ENCODE data around the gene PSMB10.

DNA sequence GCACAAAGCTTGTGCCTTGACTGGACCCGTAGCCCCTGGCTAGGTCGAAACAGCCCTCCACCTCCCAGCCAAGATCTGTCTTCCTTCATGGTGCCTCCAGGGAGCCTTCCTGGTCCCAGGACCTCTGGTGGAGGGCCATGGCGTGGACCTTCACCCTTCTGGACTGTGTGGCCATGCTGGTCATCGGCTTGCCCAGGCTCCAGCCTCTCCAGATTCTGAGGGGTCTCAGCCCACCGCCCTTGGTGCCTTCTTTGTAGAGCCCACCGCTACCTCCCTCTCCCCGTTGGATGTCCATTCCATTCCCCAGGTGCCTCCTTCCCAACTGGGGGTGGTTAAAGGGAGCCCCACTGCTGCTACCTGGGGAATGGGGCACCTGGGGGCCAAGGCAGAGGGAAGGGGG is 8.5 kb downstream of the PSMB10 start:
- no peak for TF ChIP-seq POLR2AphosphoS5 (IDR thresholded peaks at IDR 0.05; ENCODE audit: low read depth, low read length)
- TF ChIP-seq CBX3 (IDR thresholded peaks at IDR 0.05; ENCODE audit: low read depth) = no peak
- TF ChIP-seq, protein P1, sequence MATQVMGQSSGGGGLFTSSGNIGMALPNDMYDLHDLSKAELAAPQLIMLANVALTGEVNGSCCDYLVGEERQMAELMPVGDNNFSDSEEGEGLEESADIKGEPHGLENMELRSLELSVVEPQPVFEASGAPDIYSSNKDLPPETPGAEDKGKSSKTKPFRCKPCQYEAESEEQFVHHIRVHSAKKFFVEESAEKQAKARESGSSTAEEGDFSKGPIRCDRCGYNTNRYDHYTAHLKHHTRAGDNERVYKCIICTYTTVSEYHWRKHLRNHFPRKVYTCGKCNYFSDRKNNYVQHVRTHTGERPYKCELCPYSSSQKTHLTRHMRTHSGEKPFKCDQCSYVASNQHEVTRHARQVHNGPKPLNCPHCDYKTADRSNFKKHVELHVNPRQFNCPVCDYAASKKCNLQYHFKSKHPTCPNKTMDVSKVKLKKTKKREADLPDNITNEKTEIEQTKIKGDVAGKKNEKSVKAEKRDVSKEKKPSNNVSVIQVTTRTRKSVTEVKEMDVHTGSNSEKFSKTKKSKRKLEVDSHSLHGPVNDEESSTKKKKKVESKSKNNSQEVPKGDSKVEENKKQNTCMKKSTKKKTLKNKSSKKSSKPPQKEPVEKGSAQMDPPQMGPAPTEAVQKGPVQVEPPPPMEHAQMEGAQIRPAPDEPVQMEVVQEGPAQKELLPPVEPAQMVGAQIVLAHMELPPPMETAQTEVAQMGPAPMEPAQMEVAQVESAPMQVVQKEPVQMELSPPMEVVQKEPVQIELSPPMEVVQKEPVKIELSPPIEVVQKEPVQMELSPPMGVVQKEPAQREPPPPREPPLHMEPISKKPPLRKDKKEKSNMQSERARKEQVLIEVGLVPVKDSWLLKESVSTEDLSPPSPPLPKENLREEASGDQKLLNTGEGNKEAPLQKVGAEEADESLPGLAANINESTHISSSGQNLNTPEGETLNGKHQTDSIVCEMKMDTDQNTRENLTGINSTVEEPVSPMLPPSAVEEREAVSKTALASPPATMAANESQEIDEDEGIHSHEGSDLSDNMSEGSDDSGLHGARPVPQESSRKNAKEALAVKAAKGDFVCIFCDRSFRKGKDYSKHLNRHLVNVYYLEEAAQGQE (IDR thresholded peaks at IDR 0.05; ENCODE audit: low read depth) = no peak
- TF ChIP-seq, protein P2, sequence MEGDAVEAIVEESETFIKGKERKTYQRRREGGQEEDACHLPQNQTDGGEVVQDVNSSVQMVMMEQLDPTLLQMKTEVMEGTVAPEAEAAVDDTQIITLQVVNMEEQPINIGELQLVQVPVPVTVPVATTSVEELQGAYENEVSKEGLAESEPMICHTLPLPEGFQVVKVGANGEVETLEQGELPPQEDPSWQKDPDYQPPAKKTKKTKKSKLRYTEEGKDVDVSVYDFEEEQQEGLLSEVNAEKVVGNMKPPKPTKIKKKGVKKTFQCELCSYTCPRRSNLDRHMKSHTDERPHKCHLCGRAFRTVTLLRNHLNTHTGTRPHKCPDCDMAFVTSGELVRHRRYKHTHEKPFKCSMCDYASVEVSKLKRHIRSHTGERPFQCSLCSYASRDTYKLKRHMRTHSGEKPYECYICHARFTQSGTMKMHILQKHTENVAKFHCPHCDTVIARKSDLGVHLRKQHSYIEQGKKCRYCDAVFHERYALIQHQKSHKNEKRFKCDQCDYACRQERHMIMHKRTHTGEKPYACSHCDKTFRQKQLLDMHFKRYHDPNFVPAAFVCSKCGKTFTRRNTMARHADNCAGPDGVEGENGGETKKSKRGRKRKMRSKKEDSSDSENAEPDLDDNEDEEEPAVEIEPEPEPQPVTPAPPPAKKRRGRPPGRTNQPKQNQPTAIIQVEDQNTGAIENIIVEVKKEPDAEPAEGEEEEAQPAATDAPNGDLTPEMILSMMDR (IDR thresholded peaks at IDR 0.05 in 2 of 3, conservative IDR thresholded peaks at IDR 0.05 in 1 of 3; ENCODE audit: borderline replicate concordance in 1 of 3, insufficient read depth in 1 of 3, low read depth in 2 of 3, low read length in 2 of 3) = no peak

Measured in HCT116 (cell line).